Spleen (tissue), 11 donors: ENCODE results near the gene RRAGD. TPM values are rescaled to one million over a fixed set of nuclear protein-coding genes. Genes with fewer than 3 reads are reported as not detected.
A peak's percentile ranks its signal among the peaks of the same experiment; 100 is the strongest.

Experiments used
- DNase-seq: peaks from one replicate; pipeline ENCODE4 v3.0.0-alpha.2; 2020
- H3K27ac ChIP-seq, 8 donors: fragments of 200-600 bp; sonication (generic) in 7 of 8; 1 replicate in 4 of 8; 2 replicates in 4 of 8; pipeline versions ENCODE4 v1.5.0 to v1.8.0; 2016 to 2021; ENCODE audit warnings: inconsistent platforms in 4 of 8, mild to moderate bottlenecking in 4 of 8, moderate library complexity in 1 of 8
- H3K27me3 ChIP-seq, 7 donors: fragments of 200-600 bp; sonication (generic) in 6 of 7; replicated peaks in 1 of 7; 1 replicate in 4 of 7; 2 replicates in 3 of 7; pipeline versions ENCODE4 v1.5.0 to v1.8.0; 2016 to 2021; ENCODE audit warnings: inconsistent platforms in 3 of 7, mild to moderate bottlenecking in 1 of 7
- H3K36me3 ChIP-seq, 6 donors: fragments of 200-600 bp; sonication (generic) in 5 of 6; 1 replicate in 4 of 6; 2 replicates in 2 of 6; pipeline versions ENCODE4 v1.5.0 to v1.8.0; 2016 to 2021; ENCODE audit warnings: inconsistent platforms in 2 of 6
- H3K4me1 ChIP-seq, 6 donors: fragments of 200-600 bp; sonication (generic) in 5 of 6; 1 replicate in 3 of 6; 2 replicates in 3 of 6; pipeline versions ENCODE4 v1.5.0 to v1.8.0; 2016 to 2021; ENCODE audit warnings: inconsistent platforms in 3 of 6
- H3K4me3 ChIP-seq, 8 donors: fragments of 200-600 bp; sonication (generic) in 7 of 8; 1 replicate in 4 of 8; 2 replicates in 4 of 8; pipeline versions ENCODE4 v1.5.0 to v1.8.0; 2016 to 2021; ENCODE audit warnings: inconsistent platforms in 4 of 8, mild to moderate bottlenecking in 4 of 8, moderate library complexity in 2 of 8
- H3K9me3 ChIP-seq, 8 donors: fragments of 200-600 bp; sonication (generic) in 7 of 8; 1 replicate in 4 of 8; 2 replicates in 4 of 8; pipeline versions ENCODE4 v1.5.0 to v1.8.0; 2016 to 2021; ENCODE audit warnings: inconsistent platforms in 4 of 8
- POLR2A ChIP-seq, 3 donors: fragments of 450-650 bp; IDR thresholded peaks; one replicate each; pipeline ENCODE4 v1.5.1; 2017; ENCODE audit warnings: antibody characterized with exemption in 3 of 3, mild to moderate bottlenecking in 1 of 3
- POLR2AphosphoS5 ChIP-seq, 3 donors: sonication (generic); formaldehyde crosslinking; IDR thresholded peaks; one replicate each; pipeline ENCODE4 v1.5.1; 2017; ENCODE audit warnings: antibody characterized with exemption in 3 of 3
- WGBS, 5 donors: extraction: QIAGEN DNeasy Blood & Tissue Kit in 3 of 5; methylation state at CpG; one replicate each; pipeline versions ENCODE4 v1.1.5 to v1.1.7; 2013 to 2018; 5-methylcytosine and 5-hydroxymethylcytosine counted together
- intact Hi-C: fragments of 100-400 bp; cut with DNase I; formaldehyde crosslinking; loops from one replicate; pipeline ENCODE4 v1.15.0; 2023; ENCODE audit warnings: low total_unique reads
- polyA plus RNA-seq, 3 donors: library from polyadenylated mRNA; stranded (reverse); fragments of 200-250 nt; gene quantifications; one replicate each; pipeline ENCODE4 v1.2.1, GENCODE V29; 2013
- total RNA-seq, 7 donors: library from RNA; depleted of rRNA in 3 of 7; stranded (reverse); fragments of >200 nt in 3 of 7; fragmentation: NEBNext Ultra II Directional in 4 of 7; extraction: Animal tissue kit (Norgen Biotek cat#: 25700) in 4 of 7; gene quantifications; one replicate each; pipeline versions ENCODE4 v1.1.0 to v1.2.1, GENCODE V29; 2016 to 2021
- TF ChIP-seq, protein P1 (sequence below), 11 experiments: fragments of 200-600 bp in 7 of 11; fragments of 450-650 bp in 4 of 11; sonication (generic) in 4 of 11; IDR thresholded peaks in 8 of 11; conservative IDR thresholded peaks in 3 of 11; 1 replicate in 7 of 11; 2 replicates in 4 of 11; pipeline versions ENCODE4 v1.4.0 to v1.8.0; 2016 to 2021; ENCODE audit warnings: antibody characterized with exemption in 11 of 11, inconsistent platforms in 4 of 11, mild to moderate bottlenecking in 1 of 11
- donor health status: healthy with polysubstance abuse.
- donor health status: DM: no; HTN: no; CAD: no; lungs with moderate emphysema.
- donor health status: DM: no; HTN: no; CAD: no.
- donor health status: Bipolar disorder and iron deficiency.
- donor health status: healthy.
- donor health status: DM: no; HTN: no; CAD: no.
- donor health status: DM: yes; HTN: yes; CAD: no.

RRAGD gene
- total and polyA plus RNA-seq, 10 donors: 3.1 to 26.5 (median 15.4) TPM

DNA sequence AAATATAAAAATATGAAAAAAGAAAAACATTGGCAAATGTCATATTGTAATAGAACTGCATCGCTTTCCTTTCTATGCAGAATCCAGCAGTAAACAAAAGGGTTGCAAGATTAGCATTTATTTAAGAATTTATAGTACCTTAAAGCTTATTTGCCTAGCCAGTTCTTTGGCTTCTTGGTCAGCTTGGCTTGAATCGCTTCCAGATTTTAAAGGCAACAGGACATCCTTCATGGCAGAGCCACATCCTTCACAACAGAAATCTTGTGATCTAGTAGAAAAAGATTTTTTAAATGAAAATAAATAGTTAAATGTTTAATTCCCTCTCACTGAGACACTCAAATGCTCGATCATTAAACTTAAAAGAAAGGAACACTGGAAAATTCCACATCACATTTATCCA lies 76.9 kb downstream of the RRAGD start:
- intact Hi-C loops: no loop called here
- no peak overlapping the region for H3K4me3 ChIP-seq
- peaks cover 3 to 99% (median 80%) of the 10 kb centered on the region in 6 donors for H3K36me3 ChIP-seq
- no peaks in the 10 kb centered on the region for H3K27me3 ChIP-seq
- WGBS, 5 donors: 77 to 85% (median 84%) methylated on average over 3 of the region's 3 CpGs
- no peak overlapping the region for H3K27ac ChIP-seq
- no peaks in the 10 kb centered on the region for H3K9me3 ChIP-seq
- H3K4me1 ChIP-seq: peaks cover 0 to 6% (median 0%) of the 10 kb centered on the region in 6 donors
- TF ChIP-seq POLR2A (IDR thresholded peaks at IDR 0.05) (no peak), POLR2AphosphoS5 (IDR thresholded peaks at IDR 0.05) (no peak)
- TF ChIP-seq, protein P1, sequence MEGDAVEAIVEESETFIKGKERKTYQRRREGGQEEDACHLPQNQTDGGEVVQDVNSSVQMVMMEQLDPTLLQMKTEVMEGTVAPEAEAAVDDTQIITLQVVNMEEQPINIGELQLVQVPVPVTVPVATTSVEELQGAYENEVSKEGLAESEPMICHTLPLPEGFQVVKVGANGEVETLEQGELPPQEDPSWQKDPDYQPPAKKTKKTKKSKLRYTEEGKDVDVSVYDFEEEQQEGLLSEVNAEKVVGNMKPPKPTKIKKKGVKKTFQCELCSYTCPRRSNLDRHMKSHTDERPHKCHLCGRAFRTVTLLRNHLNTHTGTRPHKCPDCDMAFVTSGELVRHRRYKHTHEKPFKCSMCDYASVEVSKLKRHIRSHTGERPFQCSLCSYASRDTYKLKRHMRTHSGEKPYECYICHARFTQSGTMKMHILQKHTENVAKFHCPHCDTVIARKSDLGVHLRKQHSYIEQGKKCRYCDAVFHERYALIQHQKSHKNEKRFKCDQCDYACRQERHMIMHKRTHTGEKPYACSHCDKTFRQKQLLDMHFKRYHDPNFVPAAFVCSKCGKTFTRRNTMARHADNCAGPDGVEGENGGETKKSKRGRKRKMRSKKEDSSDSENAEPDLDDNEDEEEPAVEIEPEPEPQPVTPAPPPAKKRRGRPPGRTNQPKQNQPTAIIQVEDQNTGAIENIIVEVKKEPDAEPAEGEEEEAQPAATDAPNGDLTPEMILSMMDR (IDR thresholded peaks at IDR 0.05 in 8 of 11, conservative IDR thresholded peaks at IDR 0.05 in 3 of 11): no peak
- DNase-seq: no peak

DNA sequence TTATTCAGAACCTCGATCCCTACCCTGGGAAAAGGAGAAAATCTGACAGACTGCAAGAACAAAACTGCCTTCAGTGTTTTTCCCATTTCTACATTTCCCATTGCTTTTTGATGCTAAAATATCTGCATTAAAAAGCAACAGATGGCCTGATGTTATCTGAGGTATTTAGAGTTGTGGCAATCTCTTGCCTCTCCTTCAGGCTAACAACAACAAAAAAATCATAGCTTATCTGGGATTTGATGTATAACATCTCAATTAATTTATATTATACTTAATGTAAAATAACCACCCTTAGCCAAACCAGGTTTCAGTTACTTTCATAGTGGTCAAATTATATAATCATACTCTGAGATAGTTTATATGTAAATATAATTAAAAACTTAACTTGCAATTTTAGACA lies 81.2 kb downstream of the RRAGD start:
- intact Hi-C loops: no loop called here

DNA sequence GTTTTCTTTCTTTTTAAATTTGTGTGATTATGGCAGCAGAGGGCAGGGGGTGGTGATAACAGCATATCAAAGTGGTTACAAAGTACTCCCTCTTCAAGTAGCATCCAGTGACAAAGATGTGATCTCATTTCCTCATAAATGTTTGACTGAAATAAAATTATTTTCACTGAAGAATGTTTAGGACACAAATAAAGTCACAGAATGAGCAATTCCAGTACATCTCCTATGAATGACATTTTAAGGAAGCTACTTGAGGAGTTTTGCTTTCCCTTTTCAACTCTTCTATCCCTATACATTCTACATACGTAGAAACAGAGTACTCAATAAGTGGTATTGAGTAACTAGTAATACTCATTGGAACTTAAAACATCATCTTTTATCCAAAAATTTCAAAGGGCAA lies 83.1 kb downstream of the RRAGD start:
- peaks cover 0 to 6% (median 2%) of the 10 kb centered on the region in 6 donors for H3K4me1 ChIP-seq
- intact Hi-C loops: no loop called here
- no peaks in the 10 kb centered on the region for H3K27me3 ChIP-seq
- no peak overlapping the region for H3K4me3 ChIP-seq
- DNase-seq: no peak
- 86 to 92% (median 88%) methylated on average over 1 of the region's 1 CpG for WGBS, 5 donors
- no peak overlapping the region for H3K27ac ChIP-seq
- H3K36me3 ChIP-seq: peaks cover 0 to 100% (median 64%) of the 10 kb centered on the region in 6 donors
- TF ChIP-seq POLR2AphosphoS5 (IDR thresholded peaks at IDR 0.05): no peak
- no peak for TF ChIP-seq POLR2A (IDR thresholded peaks at IDR 0.05)
- TF ChIP-seq, protein P1 (IDR thresholded peaks at IDR 0.05 in 8 of 11, conservative IDR thresholded peaks at IDR 0.05 in 3 of 11): no peak
- no peaks in the 10 kb centered on the region for H3K9me3 ChIP-seq

More for the DNA sequence above, 81.2 kb downstream of the RRAGD start:
- no peaks in the 10 kb centered on the region for H3K4me1 ChIP-seq
- H3K36me3 ChIP-seq: peaks cover 0 to 100% (median 81%) of the 10 kb centered on the region in 6 donors
- no peak for DNase-seq
- H3K9me3 ChIP-seq: no peaks in the 10 kb centered on the region
- H3K27ac ChIP-seq: no peak overlapping the region
- no peak overlapping the region for H3K4me3 ChIP-seq
- TF ChIP-seq POLR2AphosphoS5 (IDR thresholded peaks at IDR 0.05) (no peak), POLR2A (IDR thresholded peaks at IDR 0.05) (no peak)
- TF ChIP-seq, protein P1 (IDR thresholded peaks at IDR 0.05 in 8 of 11, conservative IDR thresholded peaks at IDR 0.05 in 3 of 11): no peak
- H3K27me3 ChIP-seq: no peaks in the 10 kb centered on the region
- 95 to 100% (median 98%) methylated on average over 1 of the region's 1 CpG for WGBS, 5 donors

DNA sequence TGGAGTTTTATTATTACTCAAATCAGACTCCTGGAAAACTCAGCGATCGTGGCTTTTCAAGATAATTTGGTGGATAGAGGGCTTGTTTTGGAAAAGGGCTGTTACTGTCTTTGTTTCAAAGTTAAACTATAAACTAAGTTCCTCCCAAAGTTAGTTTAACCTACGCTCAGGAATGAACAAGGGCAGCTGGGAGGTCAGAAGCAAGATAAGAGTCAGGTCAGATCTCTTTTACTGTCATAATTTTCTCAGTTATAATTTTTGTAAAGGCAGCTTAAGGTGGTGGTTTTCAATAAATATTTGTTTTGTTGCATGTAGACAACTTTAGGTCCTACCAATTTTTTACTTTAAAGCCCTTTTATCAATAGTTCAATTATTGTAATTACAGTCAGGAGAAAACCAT lies 87.8 kb downstream of the RRAGD start:
- TF ChIP-seq, protein P1 (IDR thresholded peaks at IDR 0.05 in 8 of 11, conservative IDR thresholded peaks at IDR 0.05 in 3 of 11): no peak
- no peak for TF ChIP-seq POLR2AphosphoS5 (IDR thresholded peaks at IDR 0.05)
- no peak for TF ChIP-seq POLR2A (IDR thresholded peaks at IDR 0.05)
- Histone ChIP-seq H3K4me1 (peaks cover 0 to 37% (median 16%) of the 10 kb centered on the region in 6 donors), H3K27me3 (no peaks in the 10 kb centered on the region), H3K4me3 (no peak overlapping the region), H3K9me3 (no peaks in the 10 kb centered on the region), H3K27ac (peak overlapping the region in 3 of 8 donors; percentile 28 to 38 (median 30)), H3K36me3 (peaks cover 0 to 68% (median 26%) of the 10 kb centered on the region in 6 donors)
- 91 to 96% (median 92%) methylated on average over 3 of the region's 3 CpGs for WGBS, 5 donors
- no peak for DNase-seq
- intact Hi-C loops: no loop called here
